GM12873 (cell line): ENCODE results near the gene INAFM2.

Experiments used
- TF ChIP-seq, protein P1 (sequence below): IDR thresholded peaks from 2 replicates; pipeline ENCODE4 v1.5.1; 2012; ENCODE audit warnings: low read depth, mild to moderate bottlenecking, moderate library complexity, low read length, control low read depth; ENCODE audit not compliant: insufficient read depth; ENCODE audit errors: missing control alignments

INAFM2 gene

DNA sequence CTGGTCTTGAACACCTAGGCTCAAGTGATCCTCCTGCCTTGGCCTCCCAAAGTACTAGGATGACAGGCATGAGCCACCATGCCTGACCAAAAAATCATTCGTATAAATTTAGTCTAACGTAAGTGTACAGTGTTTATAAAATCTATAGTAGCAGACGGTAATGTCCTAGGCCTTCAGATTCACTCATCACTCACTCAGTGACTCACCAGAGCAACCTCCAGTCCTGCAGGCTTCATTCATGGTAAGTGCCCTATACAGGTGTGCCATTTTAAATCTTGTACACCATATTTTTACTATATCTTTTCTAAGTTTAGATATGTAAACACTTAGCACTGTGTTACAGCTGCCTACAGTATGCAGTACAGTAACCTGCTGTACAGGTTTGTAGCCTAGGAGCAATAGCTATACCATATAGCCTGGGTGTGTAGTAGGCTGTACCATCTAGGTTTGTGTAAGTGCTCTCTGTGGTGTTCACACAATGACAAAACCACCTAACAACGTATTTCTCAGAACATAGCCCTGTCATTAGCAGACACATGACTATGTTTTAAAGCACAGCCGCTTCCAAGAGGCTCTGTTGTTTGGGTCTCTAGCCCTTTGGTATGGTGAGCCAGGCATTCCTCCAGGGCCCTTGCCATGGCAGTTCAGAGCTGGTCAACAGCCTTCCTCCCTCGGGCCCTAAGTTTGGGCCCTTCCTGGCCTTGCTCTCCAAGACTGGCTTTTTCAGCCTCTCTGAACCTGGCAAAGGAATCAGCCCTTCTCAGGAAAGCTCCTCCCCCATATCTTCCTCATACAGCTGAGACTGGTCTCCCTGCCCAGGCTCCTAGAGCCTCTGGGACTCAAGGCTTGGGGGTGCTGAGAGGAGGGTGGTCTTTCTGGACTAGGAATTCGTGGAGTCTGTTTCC is 19.2 kb downstream of the INAFM2 start:
- TF ChIP-seq, protein P1, sequence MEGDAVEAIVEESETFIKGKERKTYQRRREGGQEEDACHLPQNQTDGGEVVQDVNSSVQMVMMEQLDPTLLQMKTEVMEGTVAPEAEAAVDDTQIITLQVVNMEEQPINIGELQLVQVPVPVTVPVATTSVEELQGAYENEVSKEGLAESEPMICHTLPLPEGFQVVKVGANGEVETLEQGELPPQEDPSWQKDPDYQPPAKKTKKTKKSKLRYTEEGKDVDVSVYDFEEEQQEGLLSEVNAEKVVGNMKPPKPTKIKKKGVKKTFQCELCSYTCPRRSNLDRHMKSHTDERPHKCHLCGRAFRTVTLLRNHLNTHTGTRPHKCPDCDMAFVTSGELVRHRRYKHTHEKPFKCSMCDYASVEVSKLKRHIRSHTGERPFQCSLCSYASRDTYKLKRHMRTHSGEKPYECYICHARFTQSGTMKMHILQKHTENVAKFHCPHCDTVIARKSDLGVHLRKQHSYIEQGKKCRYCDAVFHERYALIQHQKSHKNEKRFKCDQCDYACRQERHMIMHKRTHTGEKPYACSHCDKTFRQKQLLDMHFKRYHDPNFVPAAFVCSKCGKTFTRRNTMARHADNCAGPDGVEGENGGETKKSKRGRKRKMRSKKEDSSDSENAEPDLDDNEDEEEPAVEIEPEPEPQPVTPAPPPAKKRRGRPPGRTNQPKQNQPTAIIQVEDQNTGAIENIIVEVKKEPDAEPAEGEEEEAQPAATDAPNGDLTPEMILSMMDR = no peak

DNA sequence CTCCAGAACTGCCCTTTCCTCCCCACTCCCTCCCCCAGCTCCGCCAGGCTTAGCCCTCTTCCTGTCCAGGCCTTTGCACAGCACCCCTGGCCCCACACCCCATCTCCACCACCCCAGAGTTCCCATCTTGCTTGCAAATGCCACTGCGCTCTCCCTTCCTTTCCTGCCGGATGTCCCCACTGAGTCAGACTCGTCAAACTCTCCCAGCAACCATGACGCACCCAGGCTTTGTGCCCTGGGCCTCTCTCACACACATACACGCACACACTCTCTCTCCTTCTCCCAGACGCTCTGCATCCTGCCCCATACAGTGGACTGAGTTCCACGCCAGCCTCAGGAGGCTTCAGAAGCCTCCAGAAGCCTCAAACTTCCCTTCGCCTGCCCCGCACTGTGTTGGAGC is 20.0 kb downstream of the INAFM2 start:
- TF ChIP-seq, protein P1 = no peak

DNA sequence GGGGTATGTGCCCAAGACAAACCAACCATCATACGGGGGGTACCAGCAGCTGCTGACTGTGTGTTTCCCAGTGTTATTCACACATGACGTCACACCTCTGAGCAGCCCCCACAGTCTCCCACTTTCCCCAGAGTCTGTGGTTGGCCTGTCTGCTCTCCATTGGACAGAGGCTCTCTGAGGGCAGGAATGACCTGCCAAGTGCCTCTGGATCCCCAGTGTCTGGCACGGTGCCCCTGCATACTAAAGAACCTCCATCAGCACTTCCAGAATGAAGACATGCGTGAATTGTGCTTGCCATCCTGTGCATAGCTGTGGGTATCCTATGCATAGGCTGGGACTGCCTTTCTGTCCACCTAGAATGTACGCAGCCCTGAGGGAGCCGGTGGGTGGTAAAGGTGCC is 20.7 kb downstream of the INAFM2 start:
- TF ChIP-seq, protein P1 = no peak

DNA sequence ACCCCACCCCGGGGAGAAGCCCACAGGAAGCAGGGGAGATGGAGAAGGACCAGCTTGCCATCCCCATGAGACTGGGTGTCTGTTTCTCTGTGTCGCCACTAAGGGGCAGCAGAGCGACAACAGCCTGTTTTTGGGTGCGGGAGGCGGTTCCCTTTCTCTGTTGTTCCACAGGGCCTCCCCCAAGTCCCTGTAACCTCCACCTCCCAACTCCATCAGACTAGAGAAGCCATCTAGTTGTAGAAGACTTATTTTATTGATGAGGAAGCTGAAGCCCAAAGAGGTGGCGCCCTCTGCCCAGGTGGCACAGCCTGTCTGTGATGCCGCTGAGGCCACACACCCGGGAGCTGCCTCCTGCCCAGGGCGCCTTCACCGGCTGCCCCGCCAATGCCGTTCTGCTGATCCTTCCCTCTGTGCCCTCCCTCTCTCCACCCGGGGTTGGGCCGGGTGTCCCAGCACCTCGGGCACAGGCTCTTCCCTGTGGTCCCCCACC is 21.2 kb downstream of the INAFM2 start:
- TF ChIP-seq, protein P1 = peak; percentile 92

DNA sequence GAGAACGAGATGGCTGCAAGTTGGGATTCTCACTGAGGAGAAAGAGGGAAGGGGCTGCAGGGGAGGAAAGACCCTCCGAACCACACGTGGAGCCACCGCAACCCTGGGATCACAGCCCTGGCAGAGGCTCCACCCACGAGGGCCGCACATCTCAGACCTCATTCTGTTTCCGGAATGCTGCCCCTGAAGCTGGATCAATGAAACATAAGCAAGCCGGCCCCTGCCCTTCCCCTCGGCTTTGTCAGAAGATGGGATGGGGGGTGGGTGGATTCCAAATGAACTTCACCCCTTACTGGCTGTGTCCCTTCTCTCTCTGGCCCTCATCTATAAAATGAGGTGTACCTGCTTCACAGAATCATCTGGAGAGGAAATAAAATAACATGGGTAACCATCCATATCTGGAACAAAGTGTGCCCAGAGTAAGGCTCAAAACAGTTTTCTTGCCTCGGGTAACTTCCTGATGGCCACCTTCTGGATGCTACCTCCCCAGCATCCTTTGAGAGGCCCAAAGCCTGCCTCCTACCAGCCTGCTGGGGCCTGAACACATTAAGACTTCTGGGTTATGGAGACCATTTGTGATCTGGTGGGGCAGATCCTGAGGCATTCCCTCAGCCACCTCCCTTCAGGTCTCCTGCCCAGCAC is 21.9 kb downstream of the INAFM2 start:
- TF ChIP-seq, protein P1 = no peak

DNA sequence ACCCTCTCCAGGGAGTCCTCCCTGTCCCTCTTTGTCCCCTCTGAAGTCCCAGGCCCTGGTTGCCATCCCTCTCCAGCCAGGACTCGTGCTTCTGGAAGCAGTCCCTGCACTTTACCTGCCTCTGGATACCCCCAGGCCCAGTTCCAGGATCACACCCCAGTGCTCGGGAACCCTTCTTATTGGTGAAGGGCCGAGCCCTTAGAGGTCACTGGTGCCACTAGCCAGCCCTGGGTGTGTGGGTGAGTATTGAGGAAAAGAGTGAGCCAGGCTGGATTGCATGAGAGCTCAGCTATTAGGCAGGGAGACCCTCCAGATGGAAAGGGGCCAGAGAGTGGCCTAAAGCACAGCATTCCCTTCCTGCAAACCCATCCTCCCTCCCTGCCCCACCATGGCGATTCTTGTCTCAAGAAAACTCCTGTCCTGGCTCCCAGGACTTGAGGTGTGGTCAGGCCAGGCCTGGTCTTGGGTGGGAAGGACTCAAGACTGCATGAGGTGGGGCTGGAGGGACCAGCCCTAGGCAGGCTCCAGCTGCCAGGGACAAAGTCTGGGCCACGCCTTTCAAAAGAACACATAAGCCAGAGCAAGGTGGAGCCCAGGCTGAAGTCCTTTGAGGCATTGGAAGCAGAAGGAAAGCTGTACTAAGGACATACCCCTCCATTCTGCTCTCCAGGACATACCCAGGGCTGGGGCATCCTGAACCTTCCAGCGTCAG is 22.5 kb downstream of the INAFM2 start:
- TF ChIP-seq, protein P1 = no peak
